H1 (cell line): ENCODE measurements around the gene LENG9.

Experiments
- ATF2 ChIP-seq: IDR thresholded peaks from 2 replicates; pipeline ENCODE4 v1.6.1; 2012; ENCODE audit warnings: low read length, inconsistent platforms
- RFX5 ChIP-seq: IDR thresholded peaks from 2 replicates; pipeline ENCODE4 v1.6.1; 2011; ENCODE audit warnings: low read depth, low read length, improper control_type of control experiment, borderline replicate concordance

GRCh38 chr19:54420383-54421168 lies 43.0 kb downstream of the LENG9 start:
- no peak for TF ChIP-seq ATF2
- TF ChIP-seq RFX5 = no peak
